Aorta (tissue), 5 donors: ENCODE data around the gene NUP62. TPM values are rescaled to one million over a fixed set of nuclear protein-coding genes. Genes with fewer than 3 reads are reported as not detected.

ENCODE experiments used
- ATAC-seq: fragments of 200-7000 bp; cut with Tn5 transposase; one replicate; pipeline ENCODE4 v1.9.1; 2022; ENCODE audit warnings: moderate library complexity; ENCODE audit not compliant: low FRiP score
- DNase-seq, 2 donors: peaks; one replicate each; pipeline ENCODE4 v3.0.0-alpha.2; 2020
- H3K27ac ChIP-seq, 2 donors: one replicate each; pipeline ENCODE4 v1.5.1; 2013; ENCODE audit warnings: low read length in 2 of 2, mild to moderate bottlenecking in 2 of 2, moderate library complexity in 2 of 2, control low read depth in 1 of 2, inconsistent platforms in 1 of 2, low read depth in 1 of 2
- H3K27me3 ChIP-seq, 2 donors: one replicate each; pipeline ENCODE4 v1.6.1; 2013; ENCODE audit warnings: control low read depth in 1 of 2, low read length in 1 of 2, mild to moderate bottlenecking in 1 of 2, moderate library complexity in 1 of 2; ENCODE audit not compliant: insufficient read depth in 2 of 2, control insufficient read depth in 1 of 2
- H3K36me3 ChIP-seq, 2 donors: one replicate each; pipeline ENCODE4 v1.6.1; 2013; ENCODE audit warnings: control low read depth in 1 of 2, low read length in 1 of 2, mild to moderate bottlenecking in 1 of 2; ENCODE audit not compliant: insufficient read depth in 2 of 2, control insufficient read depth in 1 of 2
- H3K4me1 ChIP-seq, 2 donors: one replicate each; pipeline ENCODE4 v1.6.1; 2013; ENCODE audit warnings: low read length in 2 of 2, control low read depth in 1 of 2, mild to moderate bottlenecking in 1 of 2, moderate library complexity in 1 of 2; ENCODE audit not compliant: insufficient read depth in 2 of 2, control insufficient read depth in 1 of 2
- H3K4me3 ChIP-seq, 2 donors: one replicate each; pipeline ENCODE4 v1.5.1; 2013; ENCODE audit warnings: low read length in 2 of 2, control low read depth in 1 of 2, mild to moderate bottlenecking in 1 of 2
- H3K9me3 ChIP-seq: one replicate; pipeline ENCODE4 v1.6.1; 2013; ENCODE audit warnings: mild to moderate bottlenecking, low read length; ENCODE audit not compliant: control insufficient read depth
- WGBS, 2 donors: extraction: QIAGEN DNeasy Blood & Tissue Kit; methylation state at CpG; one replicate each; pipeline ENCODE4 v1.1.7; 2013; 5-methylcytosine and 5-hydroxymethylcytosine counted together
- intact Hi-C, 2 donors: fragments of 100-400 bp; cut with DNase I; formaldehyde crosslinking; loops; one replicate each; pipeline versions ENCODE4 v1.14.2 to v1.15.0; 2022
- polyA plus RNA-seq, 2 donors: library from polyadenylated mRNA; stranded (reverse); fragments of 200-250 nt; gene quantifications; one replicate each; pipeline ENCODE4 v1.2.3, GENCODE V29; 2013
- total RNA-seq, 2 donors: library from RNA; stranded (reverse); fragmentation: NEBNext Ultra II Directional; extraction: Animal tissue kit (Norgen Biotek cat#: 25700); gene quantifications; one replicate each; pipeline ENCODE4 v1.2.1, GENCODE V29; 2021
- donor health status: healthy with polysubstance abuse.
- donor health status: Bipolar disorder and iron deficiency.
- donor health status: DM: no; HTN: no; CAD: no.
- donor health status: DM: no; HTN: no; CAD: no.
- donor health status: DM: yes; HTN: yes; CAD: no.

Gene NUP62
- total and polyA plus RNA-seq, 4 donors = 13.3 to 39.8 (median 22.5) TPM

- Histone ChIP-seq H3K27me3 (no peaks in the 10 kb centered on the region), H3K36me3 (no peaks in the 10 kb centered on the region), H3K4me3 (no peak overlapping the region), H3K4me1 (no peaks in the 10 kb centered on the region), H3K27ac (no peak overlapping the region), H3K9me3 (no peaks in the 10 kb centered on the region)
- ATAC-seq (no peak), DNase-seq (no peak)
- WGBS, 2 donors = 93 to 100% methylated on average over 1 of the region's 1 CpG
- intact Hi-C loops = no loop called here
These were observed 36.6 kb downstream of the NUP62 start for GRCh38 chr19:49892716-49893115.

GRCh38 chr19:49891393-49891792 is 37.9 kb downstream of the NUP62 start:
- no peak overlapping the region for H3K27ac ChIP-seq
- H3K4me1 ChIP-seq = no peaks in the 10 kb centered on the region
- ATAC-seq (no peak), DNase-seq (no peak)
- WGBS, 2 donors = 79 to 83% methylated on average over 17 of the region's 17 CpGs
- H3K4me3 ChIP-seq = no peak overlapping the region
- H3K36me3 ChIP-seq = no peaks in the 10 kb centered on the region
- no peaks in the 10 kb centered on the region for H3K9me3 ChIP-seq
- no peaks in the 10 kb centered on the region for H3K27me3 ChIP-seq
- intact Hi-C loops = no loop called here

- H3K27ac ChIP-seq = no peak overlapping the region
- no peak overlapping the region for H3K4me3 ChIP-seq
- no peak for DNase-seq
- no peaks in the 10 kb centered on the region for H3K27me3 ChIP-seq
- H3K9me3 ChIP-seq = no peaks in the 10 kb centered on the region
- H3K36me3 ChIP-seq = no peaks in the 10 kb centered on the region
- intact Hi-C loops = no loop called here
- 12 to 14% methylated on average over 57 to 69 of the region's 69 CpGs for WGBS, 2 donors
- ATAC-seq = peak; percentile 2
- H3K4me1 ChIP-seq = no peaks in the 10 kb centered on the region
These were observed 38.7 kb downstream of the NUP62 start for GRCh38 chr19:49890349-49891311.

GRCh38 chr19:49889687-49890348 is 39.5 kb downstream of the NUP62 start:
- H3K27ac ChIP-seq = no peak overlapping the region
- no peaks in the 10 kb centered on the region for H3K36me3 ChIP-seq
- DNase-seq (peak; percentile 83 to 93), ATAC-seq (peak; percentile 72)
- intact Hi-C loops = no loop called here
- no peak overlapping the region for H3K4me3 ChIP-seq
- H3K4me1 ChIP-seq = no peaks in the 10 kb centered on the region
- H3K9me3 ChIP-seq = no peaks in the 10 kb centered on the region
- H3K27me3 ChIP-seq = no peaks in the 10 kb centered on the region
- WGBS, 2 donors = 22 to 28% methylated on average over 50 to 71 of the region's 71 CpGs

DNA sequence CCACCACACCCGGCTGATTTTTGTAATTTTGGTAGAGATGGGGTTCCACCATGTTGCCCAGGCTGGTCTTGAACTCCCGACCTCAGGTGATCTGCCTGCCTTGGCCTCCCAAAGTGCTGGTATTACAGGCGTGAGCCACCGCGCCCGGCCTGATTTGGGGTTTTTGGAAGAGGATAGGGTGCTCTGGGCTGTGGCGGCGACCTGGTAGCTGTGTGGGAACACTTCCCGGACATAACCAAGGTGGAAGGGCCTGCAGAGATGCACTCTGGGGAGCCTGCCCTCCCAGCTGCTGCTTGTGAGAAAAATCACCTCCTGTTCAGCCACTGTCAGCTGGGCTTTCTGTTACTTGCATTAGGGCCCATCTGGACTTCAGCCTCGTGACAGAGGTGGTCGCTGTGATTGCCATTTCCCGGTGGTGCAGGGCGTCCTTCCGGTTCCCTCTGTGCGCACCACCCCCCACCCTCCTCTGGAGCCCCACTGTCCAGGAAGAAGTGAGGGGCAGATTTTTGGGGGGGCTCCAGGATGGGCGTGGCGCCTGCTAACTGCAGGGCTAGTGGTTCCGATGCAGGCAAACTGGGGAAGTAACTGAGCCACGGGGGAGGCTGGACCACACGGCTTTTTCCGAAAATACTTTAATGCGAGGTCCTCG is 40.1 kb downstream of the NUP62 start:
- Histone ChIP-seq H3K9me3 (no peaks in the 10 kb centered on the region), H3K4me1 (no peaks in the 10 kb centered on the region), H3K27ac (no peak overlapping the region), H3K4me3 (no peak overlapping the region), H3K36me3 (peaks cover 3 to 5% of the 10 kb centered on the region in 2 donors), H3K27me3 (no peaks in the 10 kb centered on the region)
- DNase-seq (no peak), ATAC-seq (no peak)
- intact Hi-C loops = no loop called here
- 94 to 96% methylated on average over 23 of the region's 23 CpGs for WGBS, 2 donors

DNA sequence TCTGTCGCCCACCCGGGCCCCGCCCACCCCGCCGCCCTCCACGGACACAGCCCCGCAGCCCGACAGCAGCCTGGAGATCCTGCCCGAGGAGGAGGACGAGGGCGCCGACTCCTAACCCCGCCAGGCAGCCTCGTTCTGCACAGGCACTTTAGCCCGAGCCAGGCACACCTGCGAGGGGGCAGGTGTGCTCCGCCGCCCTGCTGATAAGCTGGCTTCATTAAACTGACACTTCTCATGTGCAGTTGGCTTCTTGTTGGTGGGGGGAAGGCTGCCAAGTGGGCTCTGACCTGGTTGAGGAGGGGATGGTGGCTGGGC is 40.8 kb downstream of the NUP62 start:
- no peak overlapping the region for H3K27ac ChIP-seq
- H3K9me3 ChIP-seq = no peaks in the 10 kb centered on the region
- peaks cover 3 to 7% of the 10 kb centered on the region in 2 donors for H3K36me3 ChIP-seq
- DNase-seq (no peak), ATAC-seq (no peak)
- H3K27me3 ChIP-seq = no peaks in the 10 kb centered on the region
- H3K4me1 ChIP-seq = no peaks in the 10 kb centered on the region
- WGBS, 2 donors = 88 to 90% methylated on average over 11 to 18 of the region's 18 CpGs
- no peak overlapping the region for H3K4me3 ChIP-seq
- intact Hi-C loops = no loop called here

DNA sequence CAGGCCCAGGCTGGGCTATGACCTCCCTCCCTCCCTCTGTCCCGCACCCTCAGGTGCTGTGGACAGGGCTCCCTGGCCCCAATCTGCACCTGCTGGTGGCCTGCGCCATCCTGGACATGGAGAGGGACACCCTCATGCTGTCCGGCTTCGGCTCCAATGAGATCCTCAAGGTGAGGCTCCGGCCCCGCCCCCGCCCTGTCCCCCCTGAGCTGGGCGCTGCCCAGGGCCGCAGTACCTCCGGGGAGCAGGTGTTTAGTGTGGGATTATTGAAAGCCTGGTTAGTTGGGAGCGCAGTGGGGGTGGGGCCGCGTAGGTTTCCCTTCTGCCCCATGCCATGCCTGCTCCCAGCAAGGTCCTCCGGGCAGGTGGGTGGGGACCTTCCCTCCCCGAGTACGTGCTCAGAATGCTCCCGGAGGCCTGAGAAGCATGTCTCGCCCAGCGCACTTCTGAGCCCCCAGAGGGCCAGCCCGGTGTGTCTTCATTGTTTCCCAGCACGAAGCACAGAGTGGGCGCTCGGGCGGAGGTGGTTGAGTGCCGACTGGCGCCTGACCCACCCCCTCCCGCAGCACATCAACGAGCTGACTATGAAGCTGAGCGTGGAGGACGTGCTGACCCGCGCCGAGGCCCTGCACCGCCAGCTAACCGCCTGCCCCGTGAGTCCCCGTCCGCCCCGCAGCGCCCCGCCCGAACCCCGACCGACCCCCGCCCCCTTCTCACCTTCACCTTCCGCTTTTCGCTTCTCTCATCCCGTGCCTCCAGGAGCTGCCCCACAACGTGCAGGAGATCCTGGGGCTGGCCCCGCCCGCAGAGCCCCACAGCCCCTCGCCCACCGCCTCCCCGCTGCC is 41.4 kb downstream of the NUP62 start:
- DNase-seq = no peak
- Histone ChIP-seq H3K27ac (no peak overlapping the region), H3K27me3 (no peaks in the 10 kb centered on the region), H3K4me3 (no peak overlapping the region), H3K4me1 (no peaks in the 10 kb centered on the region), H3K36me3 (peaks cover 3 to 11% of the 10 kb centered on the region in 2 donors), H3K9me3 (no peaks in the 10 kb centered on the region)
- 75 to 86% methylated on average over 50 to 54 of the region's 54 CpGs for WGBS, 2 donors
- intact Hi-C loops = no loop called here
- no peak for ATAC-seq

DNA sequence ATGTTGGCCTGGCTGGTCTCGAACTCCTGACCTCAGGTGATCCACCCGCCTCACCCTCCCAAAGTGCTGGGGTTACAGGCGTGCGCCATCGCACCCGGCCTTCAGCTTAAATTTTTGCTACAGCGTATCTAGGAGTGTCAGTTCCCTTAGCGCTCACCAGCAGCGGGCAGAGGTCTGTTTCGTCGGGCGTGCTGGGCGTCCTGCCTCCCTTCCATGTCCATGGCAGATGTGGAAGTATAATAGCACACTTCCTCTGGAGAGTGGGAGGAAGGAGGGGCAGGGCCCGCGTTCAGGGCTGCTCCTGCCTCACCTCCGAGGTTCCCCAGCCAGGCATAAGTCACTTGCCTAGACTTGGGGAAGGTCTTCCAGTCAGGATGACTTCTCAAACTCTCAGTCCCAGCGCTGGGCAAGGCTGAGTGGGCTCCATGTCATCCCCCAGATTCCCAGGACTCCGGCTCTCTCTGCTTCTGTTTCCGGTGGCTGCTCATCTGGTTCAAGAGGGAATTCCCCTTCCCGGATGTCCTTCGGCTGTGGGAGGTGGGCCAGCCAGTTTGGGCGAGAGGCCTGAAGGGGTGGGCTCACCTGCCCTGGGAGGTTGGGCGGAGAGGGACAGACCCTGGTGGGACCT is 42.2 kb downstream of the NUP62 start:
- no peak for DNase-seq
- H3K27ac ChIP-seq = no peak overlapping the region
- H3K27me3 ChIP-seq = no peaks in the 10 kb centered on the region
- H3K4me1 ChIP-seq = no peaks in the 10 kb centered on the region
- H3K4me3 ChIP-seq = no peak overlapping the region
- intact Hi-C loops = no loop called here
- WGBS, 2 donors = 80 to 83% methylated on average over 21 to 23 of the region's 23 CpGs
- no peak for ATAC-seq
- peaks cover 3 to 14% of the 10 kb centered on the region in 2 donors for H3K36me3 ChIP-seq
- H3K9me3 ChIP-seq = no peaks in the 10 kb centered on the region
